HCT116 (cell line): ENCODE measurements around the gene PCSK6. TPM values are rescaled to one million over a fixed set of nuclear protein-coding genes. Genes with fewer than 3 reads are reported as not detected.

Source experiments
- ATAC-seq: fragments of 200-7000 bp; cut with Tn5 transposase; 2 replicates; pipeline ENCODE4 v1.9.1; 2020; ENCODE audit warnings: mild to moderate bottlenecking, moderate library complexity
- BruUV-seq: library from RNA; stranded (reverse); fragments of 400-500 nt; replicated peaks from 2 replicates; lab custom pipeline; 2021; lab: Mats Ljungman, UMichigan
- CTCF ChIA-PET: fragments of 300-600 bp; sonication (Branson Sonifier 250); formaldehyde crosslinking; loops from one replicate; lab custom pipeline; 2021; ENCODE audit warnings: antibody characterized with exemption; lab: Charles Lee
- POLR2A ChIA-PET: fragments of 300-600, 350-600 bp; sonication (Branson Sonifier 250); formaldehyde crosslinking; loops from one replicate; lab custom pipeline; 2021; ENCODE audit warnings: antibody characterized with exemption; lab: Charles Lee
- RAD21 ChIA-PET, 2 experiments: fragments of 300-600 bp; sonication (Branson Sonifier 250); formaldehyde crosslinking; loops; one replicate each; lab custom pipeline; 2023; ENCODE audit warnings: low total read pairs in 2 of 2; ENCODE audit not compliant: uncharacterized antibody in 2 of 2, unreplicated experiment in 2 of 2, low non-redundant PET in 1 of 2; lab: Charles Lee
- DNase-seq: peaks from one replicate; pipeline ENCODE4 v3.0.0-alpha.2; 2010; ENCODE audit warnings: low read depth, low spot score
- H2AFZ ChIP-seq: fragments of 200-600 bp; shearing (Covaris generic), sonication (generic); 2 replicates; pipeline ENCODE4 v1.6.1; 2017; ENCODE audit warnings: low read depth, mixed run types, mixed read lengths, antibody characterized with exemption, low read length; ENCODE audit not compliant: poor library complexity, severe bottlenecking
- H3K27ac ChIP-seq: 2 replicates; pipeline ENCODE4 v1.5.1; 2012; ENCODE audit warnings: low read depth, low read length
- H3K27me3 ChIP-seq: fragments of 200-600 bp; sonication (generic); 2 replicates; pipeline ENCODE4 v1.6.1; 2016; ENCODE audit warnings: mixed run types, low read length, mixed read lengths; ENCODE audit not compliant: insufficient read depth
- H3K36me3 ChIP-seq, 2 experiments: fragments of 200-500 bp in 1 of 2; fragments of 200-600 bp in 1 of 2; sonication (Bioruptor generic) in 1 of 2; sonication (generic) in 1 of 2; 2 replicates each; pipeline versions ENCODE4 v1.5.1 to v1.6.1; 2014 to 2016; ENCODE audit warnings: low read length in 2 of 2, inconsistent platforms in 1 of 2, mixed read lengths in 1 of 2, mixed run types in 1 of 2; ENCODE audit not compliant: insufficient read depth in 2 of 2, control insufficient read depth in 1 of 2
- H3K4me1 ChIP-seq, 2 experiments: fragments of 200-600 bp in 1 of 2; sonication (generic) in 1 of 2; 2 replicates each; pipeline versions ENCODE4 v1.5.1 to v1.6.1; 2012 to 2017; ENCODE audit warnings: low read length in 2 of 2, inconsistent platforms in 1 of 2, mild to moderate bottlenecking in 1 of 2, mixed read lengths in 1 of 2, mixed run types in 1 of 2, moderate library complexity in 1 of 2; ENCODE audit not compliant: insufficient read depth in 2 of 2, control insufficient read depth in 1 of 2
- H3K4me2 ChIP-seq: fragments of 200-600 bp; sonication (generic); 2 replicates; pipeline ENCODE4 v1.6.1; 2017; ENCODE audit warnings: mixed run types, low read length, mixed read lengths
- H3K4me3 ChIP-seq, 2 experiments: fragments of 200-600 bp in 1 of 2; sonication (generic) in 1 of 2; replicated peaks in 1 of 2; 2 replicates each; pipeline ENCODE4 v1.5.1; 2011 to 2016; ENCODE audit warnings: low read length in 2 of 2, control low read depth in 1 of 2, low read depth in 1 of 2, mild to moderate bottlenecking in 1 of 2, mixed read lengths in 1 of 2, mixed run types in 1 of 2
- H3K79me2 ChIP-seq: fragments of 200-600 bp; sonication (generic); 2 replicates; pipeline ENCODE4 v1.6.1; 2017; ENCODE audit warnings: mild to moderate bottlenecking, mixed run types, low read length, moderate library complexity, mixed read lengths; ENCODE audit not compliant: insufficient read depth
- H3K9ac ChIP-seq: fragments of 200-600 bp; sonication (generic); 2 replicates; pipeline ENCODE4 v1.6.1; 2016; ENCODE audit warnings: low read length, mixed read lengths
- H3K9me2 ChIP-seq: fragments of 200-600 bp; sonication (generic), shearing (Covaris generic); 2 replicates; pipeline ENCODE4 v1.6.1; 2017; ENCODE audit warnings: mixed run types, mild to moderate bottlenecking, moderate library complexity; ENCODE audit not compliant: insufficient read depth
- H3K9me3 ChIP-seq, 2 experiments: fragments of 200-500 bp in 1 of 2; fragments of 200-600 bp in 1 of 2; sonication (Bioruptor generic) in 1 of 2; sonication (generic) in 1 of 2; 2 replicates each; pipeline ENCODE4 v1.6.1; 2014 to 2017; ENCODE audit warnings: low read length in 2 of 2, mixed read lengths in 2 of 2, inconsistent platforms in 1 of 2, low read depth in 1 of 2, mild to moderate bottlenecking in 1 of 2, mixed run types in 1 of 2, moderate library complexity in 1 of 2; ENCODE audit not compliant: control insufficient read depth in 1 of 2, insufficient read depth in 1 of 2
- H4K20me1 ChIP-seq: fragments of 200-600 bp; sonication (generic), shearing (Covaris generic); 2 replicates; pipeline ENCODE4 v1.6.1; 2017; ENCODE audit warnings: mixed run types, mild to moderate bottlenecking, moderate library complexity; ENCODE audit not compliant: insufficient read depth
- ELF1 ChIP-seq: IDR thresholded peaks from 2 replicates; pipeline ENCODE4 v1.6.1; 2012; ENCODE audit warnings: low read depth, borderline replicate concordance
- EZH2 ChIP-seq: fragments of 200-600 bp; sonication (generic); IDR thresholded peaks from 2 replicates; pipeline ENCODE4 v1.6.1; 2017; ENCODE audit warnings: antibody characterized with exemption, mixed run types
- FOSL1 ChIP-seq: IDR thresholded peaks from 2 replicates; pipeline ENCODE4 v1.6.1; 2012; ENCODE audit warnings: low read depth
- MAX ChIP-seq: IDR thresholded peaks from 2 replicates; pipeline ENCODE4 v1.6.1; 2012
- SIN3A ChIP-seq: IDR thresholded peaks from 2 replicates; pipeline ENCODE4 v1.6.1; 2012; ENCODE audit warnings: low read depth
- TCF7L2 ChIP-seq: IDR thresholded peaks from 2 replicates; pipeline ENCODE4 v1.7.0; 2011; ENCODE audit warnings: borderline replicate concordance, inconsistent platforms; ENCODE audit not compliant: insufficient read depth, insufficient read length; ENCODE audit errors: extremely low read depth
- YY1 ChIP-seq: IDR thresholded peaks from 2 replicates; pipeline ENCODE4 v1.6.1; 2011; ENCODE audit warnings: low read length, low read depth, moderate library complexity, mild to moderate bottlenecking; ENCODE audit not compliant: insufficient replicate concordance; ENCODE audit errors: extremely low read depth
- ZBTB33 ChIP-seq: IDR thresholded peaks from 2 replicates; pipeline ENCODE4 v1.6.1; 2011; ENCODE audit warnings: mild to moderate bottlenecking, low read length, moderate library complexity; ENCODE audit not compliant: insufficient replicate concordance; ENCODE audit errors: extremely low read depth
- ZFX ChIP-seq: fragments of 450-650 bp; IDR thresholded peaks from 2 replicates; pipeline ENCODE4 v1.6.1; 2017
- intact Hi-C: fragments of 100-400 bp; cut with micrococcal nuclease; formaldehyde crosslinking; loops from 2 replicates; pipeline ENCODE4 v1.10.0; 2022
- total RNA-seq: library from RNA; stranded (reverse); gene quantifications from one replicate; pipeline ENCODE4 v1.2.1, GENCODE V29; 2021; ENCODE audit not compliant: unreplicated experiment

Gene PCSK6
- total RNA-seq, 1 experiment from 2014 or later = 13.5 TPM

- Histone ChIP-seq H3K9me2 (no peaks in the 10 kb centered on the region), H3K4me1 (no peaks in the 10 kb centered on the region), H4K20me1 (no peaks in the 10 kb centered on the region), H3K27ac (no peak overlapping the region), H3K9ac (no peak overlapping the region), H3K79me2 (no peaks in the 10 kb centered on the region), H3K36me3 (no peaks in the 10 kb centered on the region), H3K4me2 (no peak overlapping the region), H2AFZ (no peak overlapping the region), H3K27me3 (no peaks in the 10 kb centered on the region)
- intact Hi-C loops = no loop called here
- CTCF ChIA-PET = no interaction called here
- POLR2A ChIA-PET = no interaction called here
- DNase-seq (no peak), ATAC-seq (no peak)
- TF ChIP-seq EZH2 = no peak
- no peak for TF ChIP-seq SIN3A
- TF ChIP-seq TCF7L2 = no peak
- TF ChIP-seq YY1 = no peak
- no peak for TF ChIP-seq ZFX
- no peak for TF ChIP-seq MAX
- TF ChIP-seq ZBTB33 = no peak
- TF ChIP-seq FOSL1 = no peak
- TF ChIP-seq ELF1 = no peak
- TF ChIP-seq, all 23 proteins: peak for 0
- RAD21 ChIA-PET = no interaction called here
- H3K4me3 ChIP-seq = no peak overlapping the region
- no peaks in the 10 kb centered on the region for H3K9me3 ChIP-seq
- no TSS peak for BruUV-seq
These were observed 52.3 kb downstream of the PCSK6 start for GRCh38 chr15:101437209-101437608.
